Trophoblast cell (in vitro differentiated cells and primary cell): ENCODE data around the gene RIGI.

Source experiments
- DNase-seq, 2 donors: peaks; one replicate each; pipeline ENCODE4 v3.0.0-alpha.2; 2016
- H2AFZ ChIP-seq: 2 replicates; pipeline ENCODE4 v1.6.1; 2013; ENCODE audit warnings: low read length, moderate library complexity, mild to moderate bottlenecking; ENCODE audit not compliant: insufficient read depth, poor library complexity
- H2AK5ac ChIP-seq: 2 replicates; pipeline ENCODE4 v1.6.1; 2013; ENCODE audit warnings: mild to moderate bottlenecking, low read length
- H2BK120ac ChIP-seq: 2 replicates; pipeline ENCODE4 v1.6.1; 2013; ENCODE audit warnings: low read length, mild to moderate bottlenecking, moderate library complexity; ENCODE audit not compliant: insufficient read depth, poor library complexity
- H2BK12ac ChIP-seq: 2 replicates; pipeline ENCODE4 v1.6.1; 2013; ENCODE audit warnings: mild to moderate bottlenecking, low read length, moderate library complexity
- H2BK5ac ChIP-seq: 2 replicates; pipeline ENCODE4 v1.6.1; 2013; ENCODE audit warnings: low read length, low read depth, moderate library complexity, mild to moderate bottlenecking; ENCODE audit not compliant: poor library complexity
- H3K14ac ChIP-seq: 2 replicates; pipeline ENCODE4 v1.6.1; 2013; ENCODE audit warnings: mild to moderate bottlenecking, low read length
- H3K18ac ChIP-seq: 2 replicates; pipeline ENCODE4 v1.6.1; 2013; ENCODE audit warnings: mild to moderate bottlenecking, low read length
- H3K23ac ChIP-seq: 2 replicates; pipeline ENCODE4 v1.6.1; 2013; ENCODE audit warnings: low read length
- H3K27ac ChIP-seq: 2 replicates; pipeline ENCODE4 v1.5.1; 2013; ENCODE audit warnings: low read depth, mild to moderate bottlenecking, inconsistent platforms, low read length, moderate library complexity
- H3K27me3 ChIP-seq: 2 replicates; pipeline ENCODE4 v1.6.1; 2013; ENCODE audit warnings: inconsistent platforms, mild to moderate bottlenecking, low read length, moderate library complexity; ENCODE audit not compliant: insufficient read depth
- H3K36me3 ChIP-seq, 2 experiments: 1 replicate in 1 of 2; 2 replicates in 1 of 2; pipeline ENCODE4 v1.6.1; 2013; ENCODE audit warnings: low read length in 2 of 2, mild to moderate bottlenecking in 2 of 2, moderate library complexity in 1 of 2; ENCODE audit not compliant: insufficient read depth in 2 of 2, control insufficient read depth in 1 of 2
- H3K4ac ChIP-seq: 2 replicates; pipeline ENCODE4 v1.6.1; 2013; ENCODE audit warnings: low read depth, mild to moderate bottlenecking, low read length, moderate library complexity
- H3K4me1 ChIP-seq, 2 experiments: 1 replicate in 1 of 2; 2 replicates in 1 of 2; pipeline ENCODE4 v1.6.1; 2013; ENCODE audit warnings: low read length in 2 of 2, mild to moderate bottlenecking in 2 of 2, moderate library complexity in 1 of 2; ENCODE audit not compliant: insufficient read depth in 2 of 2, control insufficient read depth in 1 of 2
- H3K4me2 ChIP-seq: 2 replicates; pipeline ENCODE4 v1.6.1; 2013; ENCODE audit warnings: inconsistent platforms, mild to moderate bottlenecking, low read length, moderate library complexity
- H3K4me3 ChIP-seq: 2 replicates; pipeline ENCODE4 v1.5.1; 2013; ENCODE audit warnings: mild to moderate bottlenecking, low read depth, low read length, inconsistent platforms
- H3K79me1 ChIP-seq: one replicate; pipeline ENCODE4 v1.6.1; 2013; ENCODE audit warnings: low read length
- H3K79me2 ChIP-seq: 2 replicates; pipeline ENCODE4 v1.6.1; 2013; ENCODE audit warnings: low read length, mild to moderate bottlenecking; ENCODE audit not compliant: control insufficient read depth, insufficient read depth, poor library complexity
- H3K9ac ChIP-seq: 2 replicates; pipeline ENCODE4 v1.6.1; 2013; ENCODE audit warnings: mild to moderate bottlenecking, low read length
- H3K9me3 ChIP-seq: 2 replicates; pipeline ENCODE4 v1.6.1; 2013; ENCODE audit warnings: low read depth, mild to moderate bottlenecking, control low read depth, inconsistent platforms, low read length; ENCODE audit not compliant: insufficient read depth
- H4K12ac ChIP-seq: 2 replicates; pipeline ENCODE4 v1.6.1; 2013; ENCODE audit warnings: low read depth, mild to moderate bottlenecking, low read length, moderate library complexity
- H4K8ac ChIP-seq: 2 replicates; pipeline ENCODE4 v1.6.1; 2013; ENCODE audit warnings: low read depth, mild to moderate bottlenecking, low read length, moderate library complexity
- H4K91ac ChIP-seq: one replicate; pipeline ENCODE4 v1.6.1; 2013; ENCODE audit warnings: low read depth, mild to moderate bottlenecking, low read length, moderate library complexity
- WGBS: extraction: QIAGEN DNeasy Blood & Tissue Kit; methylation state at CpG from one replicate; pipeline ENCODE4 v1.1.7; 2013; ENCODE audit warnings: missing lambda C conversion rate; ENCODE audit not compliant: insufficient read length, insufficient coverage; ENCODE audit errors: extremely low coverage; 5-methylcytosine and 5-hydroxymethylcytosine counted together

Gene RIGI

GRCh38 chr9:32523910-32524309 is 2.1 kb downstream of the RIGI start:
- no peak overlapping the region for H3K18ac ChIP-seq
- peaks cover 4 to 7% of the 10 kb centered on the region in 2 experiments for H3K4me1 ChIP-seq
- no CpG with 5 or more reads among the region's 1 CpG for WGBS
- no peak overlapping the region for H3K4me3 ChIP-seq
- H3K23ac ChIP-seq, result no peak overlapping the region
- no peaks in the 10 kb centered on the region for H3K79me1 ChIP-seq
- H4K12ac ChIP-seq, result no peak overlapping the region
- H3K27me3 ChIP-seq, result no peaks in the 10 kb centered on the region
- H2BK120ac ChIP-seq, result no peak overlapping the region
- no peak overlapping the region for H2AFZ ChIP-seq
- H3K4ac ChIP-seq, result no peak overlapping the region
- no peak overlapping the region for H2BK12ac ChIP-seq
- H3K9ac ChIP-seq, result no peak overlapping the region
- H4K8ac ChIP-seq, result no peak overlapping the region
- no peaks in the 10 kb centered on the region for H3K79me2 ChIP-seq
- DNase-seq, result no peak
- no peak overlapping the region for H3K4me2 ChIP-seq
- no peak overlapping the region for H3K27ac ChIP-seq
- no peak overlapping the region for H4K91ac ChIP-seq
- H3K36me3 ChIP-seq, result no peaks in the 10 kb centered on the region
- no peak overlapping the region for H3K14ac ChIP-seq
- H2BK5ac ChIP-seq, result no peak overlapping the region
- no peaks in the 10 kb centered on the region for H3K9me3 ChIP-seq
- H2AK5ac ChIP-seq, result no peak overlapping the region

- no CpG with 5 or more reads among the region's 1 CpG for WGBS
- Histone ChIP-seq H2BK5ac (no peak overlapping the region), H3K4me1 (no peaks in the 10 kb centered on the region), H3K79me2 (no peaks in the 10 kb centered on the region), H2AK5ac (no peak overlapping the region), H3K27me3 (no peaks in the 10 kb centered on the region), H4K8ac (no peak overlapping the region), H3K27ac (no peak overlapping the region), H2AFZ (no peak overlapping the region), H3K4me2 (no peak overlapping the region), H2BK12ac (no peak overlapping the region), H3K9me3 (peaks cover 1% of the 10 kb centered on the region), H4K91ac (no peak overlapping the region), H3K4ac (no peak overlapping the region), H3K9ac (no peak overlapping the region), H3K79me1 (no peaks in the 10 kb centered on the region), H3K36me3 (no peaks in the 10 kb centered on the region), H3K4me3 (no peak overlapping the region), H4K12ac (no peak overlapping the region), H3K23ac (no peak overlapping the region), H2BK120ac (no peak overlapping the region), H3K14ac (no peak overlapping the region), H3K18ac (no peak overlapping the region)
- no peak for DNase-seq
These were observed 7.7 kb downstream of the RIGI start for GRCh38 chr9:32518276-32518675.

GRCh38 chr9:32516241-32516640 is 9.8 kb downstream of the RIGI start:
- no peak overlapping the region for H2BK12ac ChIP-seq
- H3K23ac ChIP-seq, result no peak overlapping the region
- no peak overlapping the region for H4K91ac ChIP-seq
- H3K79me1 ChIP-seq, result no peaks in the 10 kb centered on the region
- H3K27me3 ChIP-seq, result no peaks in the 10 kb centered on the region
- no peaks in the 10 kb centered on the region for H3K36me3 ChIP-seq
- no peak for DNase-seq
- no peak overlapping the region for H3K9ac ChIP-seq
- H3K18ac ChIP-seq, result no peak overlapping the region
- no peak overlapping the region for H3K4me3 ChIP-seq
- no peak overlapping the region for H3K14ac ChIP-seq
- no peak overlapping the region for H3K4ac ChIP-seq
- H4K8ac ChIP-seq, result no peak overlapping the region
- H2BK120ac ChIP-seq, result no peak overlapping the region
- H3K9me3 ChIP-seq, result peaks cover 1% of the 10 kb centered on the region
- no peak overlapping the region for H2AK5ac ChIP-seq
- H4K12ac ChIP-seq, result no peak overlapping the region
- no peaks in the 10 kb centered on the region for H3K79me2 ChIP-seq
- H3K4me2 ChIP-seq, result no peak overlapping the region
- no peak overlapping the region for H3K27ac ChIP-seq
- H2AFZ ChIP-seq, result no peak overlapping the region
- no peak overlapping the region for H2BK5ac ChIP-seq
- no peaks in the 10 kb centered on the region for H3K4me1 ChIP-seq

GRCh38 chr9:32508728-32509127 is 17.3 kb downstream of the RIGI start:
- H2AK5ac ChIP-seq, result no peak overlapping the region
- H3K9ac ChIP-seq, result no peak overlapping the region
- no peak overlapping the region for H4K8ac ChIP-seq
- H3K79me1 ChIP-seq, result no peaks in the 10 kb centered on the region
- no peaks in the 10 kb centered on the region for H3K27me3 ChIP-seq
- H3K4ac ChIP-seq, result no peak overlapping the region
- no peak overlapping the region for H2BK12ac ChIP-seq
- no peak overlapping the region for H2AFZ ChIP-seq
- no peak overlapping the region for H3K14ac ChIP-seq
- no CpG with 5 or more reads among the region's 1 CpG for whole genome bisulfite sequencing
- no peak overlapping the region for H4K12ac ChIP-seq
- H3K18ac ChIP-seq, result no peak overlapping the region
- H3K79me2 ChIP-seq, result no peaks in the 10 kb centered on the region
- H3K4me3 ChIP-seq, result no peak overlapping the region
- H3K4me1 ChIP-seq, result no peaks in the 10 kb centered on the region
- no peak overlapping the region for H3K23ac ChIP-seq
- no peak overlapping the region for H2BK120ac ChIP-seq
- H4K91ac ChIP-seq, result no peak overlapping the region
- H2BK5ac ChIP-seq, result no peak overlapping the region
- no peaks in the 10 kb centered on the region for H3K36me3 ChIP-seq
- H3K9me3 ChIP-seq, result peaks cover 2% of the 10 kb centered on the region
- H3K27ac ChIP-seq, result no peak overlapping the region
- no peak overlapping the region for H3K4me2 ChIP-seq
- DNase-seq, result no peak
